Measurements from ENCODE around the gene OR52E1.

DNA sequence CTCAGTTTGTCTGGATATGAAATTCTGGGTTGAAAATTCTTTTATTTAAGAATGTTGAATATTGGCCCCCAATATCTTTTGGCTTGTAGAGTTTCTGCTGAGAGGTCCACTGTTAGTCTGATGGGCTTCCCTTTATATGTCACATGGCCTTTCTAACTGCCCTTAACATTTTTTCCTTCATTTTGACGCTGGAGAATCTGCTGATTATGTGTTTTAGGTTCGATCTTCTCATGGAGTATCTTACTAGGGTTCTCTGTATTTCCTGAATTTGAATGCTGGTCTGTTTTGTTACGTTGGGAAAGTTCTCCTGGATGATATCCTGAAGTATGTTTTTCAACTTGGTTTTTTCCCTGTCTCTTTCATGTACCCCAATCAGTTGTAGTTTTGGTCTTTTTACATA lies 46.0 kb downstream of the OR52E1 start:
- TF ChIP-seq, protein P1, sequence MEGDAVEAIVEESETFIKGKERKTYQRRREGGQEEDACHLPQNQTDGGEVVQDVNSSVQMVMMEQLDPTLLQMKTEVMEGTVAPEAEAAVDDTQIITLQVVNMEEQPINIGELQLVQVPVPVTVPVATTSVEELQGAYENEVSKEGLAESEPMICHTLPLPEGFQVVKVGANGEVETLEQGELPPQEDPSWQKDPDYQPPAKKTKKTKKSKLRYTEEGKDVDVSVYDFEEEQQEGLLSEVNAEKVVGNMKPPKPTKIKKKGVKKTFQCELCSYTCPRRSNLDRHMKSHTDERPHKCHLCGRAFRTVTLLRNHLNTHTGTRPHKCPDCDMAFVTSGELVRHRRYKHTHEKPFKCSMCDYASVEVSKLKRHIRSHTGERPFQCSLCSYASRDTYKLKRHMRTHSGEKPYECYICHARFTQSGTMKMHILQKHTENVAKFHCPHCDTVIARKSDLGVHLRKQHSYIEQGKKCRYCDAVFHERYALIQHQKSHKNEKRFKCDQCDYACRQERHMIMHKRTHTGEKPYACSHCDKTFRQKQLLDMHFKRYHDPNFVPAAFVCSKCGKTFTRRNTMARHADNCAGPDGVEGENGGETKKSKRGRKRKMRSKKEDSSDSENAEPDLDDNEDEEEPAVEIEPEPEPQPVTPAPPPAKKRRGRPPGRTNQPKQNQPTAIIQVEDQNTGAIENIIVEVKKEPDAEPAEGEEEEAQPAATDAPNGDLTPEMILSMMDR (IDR thresholded peaks at IDR 0.05; ENCODE audit: low read depth, low read length, poor library complexity, severe bottlenecking), result no peak
- TF ChIP-seq EZH2phosphoT487 (IDR thresholded peaks at IDR 0.05; ENCODE audit: borderline replicate concordance, low read length), result no peak

Data from DOHH2 (cell line).